WTC11 (cell line): ENCODE measurements around the gene OR5F1. TPM values are rescaled to one million over a fixed set of nuclear protein-coding genes. Genes with fewer than 3 reads are reported as not detected.

Experiments used
- ATAC-seq: fragments of 200-7000 bp; cut with Tn5 transposase; 2 replicates; pipeline ENCODE4 v1.10.0; 2021; ENCODE audit warnings: mild to moderate bottlenecking, moderate library complexity
- CTCF ChIA-PET: fragments of 300-600 bp; sonication (Branson Sonifier 250); formaldehyde crosslinking; loops from one replicate; lab custom pipeline; 2021; ENCODE audit warnings: antibody characterized with exemption; lab: Charles Lee
- POLR2A ChIA-PET: fragments of 350-600 bp; sonication (Branson Sonifier 250); formaldehyde crosslinking; loops from one replicate; lab custom pipeline; 2021; ENCODE audit warnings: antibody characterized with exemption; lab: Charles Lee
- DNase-seq: peaks from one replicate; pipeline ENCODE4 v3.0.0; 2021; ENCODE audit warnings: low spot score
- H3K27ac Mint-ChIP-seq: 2 replicates; pipeline ENCODE4 v1.8.0; 2021; ENCODE audit warnings: mixed read lengths
- H3K27me3 Mint-ChIP-seq: 2 replicates; pipeline ENCODE4 v1.8.0; 2021; ENCODE audit warnings: low read depth, mild to moderate bottlenecking, moderate library complexity, mixed read lengths
- H3K36me3 Mint-ChIP-seq: 2 replicates; pipeline ENCODE4 v1.8.0; 2021; ENCODE audit warnings: mixed read lengths
- H3K4me1 Mint-ChIP-seq: 2 replicates; pipeline ENCODE4 v1.8.0; 2022; ENCODE audit warnings: mixed read lengths
- H3K4me3 Mint-ChIP-seq: 2 replicates; pipeline ENCODE4 v1.8.0; 2021; ENCODE audit warnings: mild to moderate bottlenecking, moderate library complexity, mixed read lengths
- H3K9me3 Mint-ChIP-seq: 2 replicates; pipeline ENCODE4 v1.8.0; 2021; ENCODE audit warnings: mixed read lengths
- ARID4B ChIP-seq: sonication (generic); formaldehyde crosslinking; IDR thresholded peaks from 2 replicates; pipeline ENCODE4 v1.8.0; 2023; ENCODE audit warnings: missing genetic modification reagents, mild to moderate bottlenecking, borderline replicate concordance
- ATF1 ChIP-seq: sonication (generic); formaldehyde crosslinking; IDR thresholded peaks from 2 replicates; pipeline ENCODE4 v1.8.1; 2023; ENCODE audit warnings: mild to moderate bottlenecking, moderate library complexity, missing genetic modification reagents
- CBFB ChIP-seq: sonication (generic); formaldehyde crosslinking; IDR thresholded peaks from 2 replicates; pipeline ENCODE4 v1.8.1; 2022; ENCODE audit warnings: mild to moderate bottlenecking, low read depth, missing genetic modification reagents
- ETV6 ChIP-seq: sonication (generic); formaldehyde crosslinking; IDR thresholded peaks from 2 replicates; pipeline ENCODE4 v1.8.1; 2022; ENCODE audit warnings: mild to moderate bottlenecking, missing genetic modification reagents
- GTF2I ChIP-seq: fragments of 250-450 bp; sonication (Bioruptor Pico); conservative IDR thresholded peaks from 2 replicates; pipeline ENCODE4 v1.4.0; 2021; ENCODE audit warnings: mild to moderate bottlenecking
- KAT7 ChIP-seq: sonication (generic); formaldehyde crosslinking; IDR thresholded peaks from 2 replicates; pipeline ENCODE4 v1.8.1; 2023; ENCODE audit warnings: missing genetic modification reagents, mild to moderate bottlenecking, borderline replicate concordance
- MXD4 ChIP-seq: fragments of 250-450 bp; sonication (Bioruptor Pico); IDR thresholded peaks from 2 replicates; pipeline ENCODE4 v1.8.0; 2021; ENCODE audit warnings: mild to moderate bottlenecking, moderate library complexity, borderline replicate concordance
- NR1H2 ChIP-seq: sonication (generic); formaldehyde crosslinking; IDR thresholded peaks from 2 replicates; pipeline ENCODE4 v1.9.0; 2021; ENCODE audit warnings: mild to moderate bottlenecking, moderate library complexity, missing genetic modification reagents
- TCF7 ChIP-seq: sonication (generic); formaldehyde crosslinking; IDR thresholded peaks from 2 replicates; pipeline ENCODE4 v1.8.0; 2022; ENCODE audit warnings: mild to moderate bottlenecking, low read depth, missing genetic modification reagents, moderate library complexity
- USF1 ChIP-seq: sonication (generic); formaldehyde crosslinking; IDR thresholded peaks from 2 replicates; pipeline ENCODE4 v1.8.0; 2022; ENCODE audit warnings: mild to moderate bottlenecking, missing genetic modification reagents
- ZNF263 ChIP-seq: sonication (generic); formaldehyde crosslinking; IDR thresholded peaks from 2 replicates; pipeline ENCODE4 v1.8.1; 2022; ENCODE audit warnings: low read depth, mild to moderate bottlenecking, moderate library complexity, missing genetic modification reagents
- ZNF317 ChIP-seq: sonication (generic); formaldehyde crosslinking; IDR thresholded peaks from 2 replicates; pipeline ENCODE4 v1.8.1; 2023; ENCODE audit warnings: low read depth, mild to moderate bottlenecking, moderate library complexity, missing genetic modification reagents, borderline replicate concordance
- ZNF425 ChIP-seq: fragments of 250-450 bp; sonication (Bioruptor Pico); conservative IDR thresholded peaks from 2 replicates; pipeline ENCODE4 v1.9.0; 2021; ENCODE audit warnings: mild to moderate bottlenecking
- total RNA-seq: library from RNA; stranded (reverse); gene quantifications from 3 replicates; pipeline ENCODE4 v1.2.3, GENCODE V29; 2021
- TF ChIP-seq, protein P1 (sequence below): sonication (generic); formaldehyde crosslinking; conservative IDR thresholded peaks from 2 replicates; pipeline ENCODE4 v1.8.1; 2023; ENCODE audit warnings: mild to moderate bottlenecking, low read depth, missing genetic modification reagents, moderate library complexity
- TF ChIP-seq, protein P2 (sequence below): fragments of 250-450 bp; sonication (Bioruptor Pico); IDR thresholded peaks from 2 replicates; pipeline ENCODE4 v1.9.0; 2021; ENCODE audit warnings: mild to moderate bottlenecking, borderline replicate concordance

Gene OR5F1
- total RNA-seq, 1 experiment from 2014 or later: not detected

DNA sequence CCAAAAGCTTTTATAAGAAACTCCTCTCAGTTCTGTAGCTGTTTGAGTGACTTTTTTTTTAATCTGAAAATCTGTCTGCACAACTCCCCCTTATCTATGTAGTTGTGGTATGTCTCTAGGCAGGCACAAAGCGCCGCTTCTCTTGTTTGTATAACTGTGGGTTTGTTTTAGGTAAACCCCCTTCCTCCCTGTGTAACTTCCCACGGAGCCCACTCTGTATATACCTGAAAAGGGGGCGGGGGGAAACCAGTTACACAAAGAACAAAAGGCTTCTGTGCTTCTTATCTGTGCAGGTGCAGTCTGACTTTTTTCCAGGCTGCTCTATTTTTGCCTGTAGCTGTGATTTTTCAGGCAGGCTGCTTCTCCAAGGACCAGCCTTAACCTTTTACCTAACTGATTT lies 37.9 kb downstream of the OR5F1 start:
- TF ChIP-seq ZNF425 (no peak), KAT7 (CRISPR knock-in tag) (no peak), TCF7 (no peak), ARID4B (CRISPR knock-in tag) (no peak)
- TF ChIP-seq, protein P1, sequence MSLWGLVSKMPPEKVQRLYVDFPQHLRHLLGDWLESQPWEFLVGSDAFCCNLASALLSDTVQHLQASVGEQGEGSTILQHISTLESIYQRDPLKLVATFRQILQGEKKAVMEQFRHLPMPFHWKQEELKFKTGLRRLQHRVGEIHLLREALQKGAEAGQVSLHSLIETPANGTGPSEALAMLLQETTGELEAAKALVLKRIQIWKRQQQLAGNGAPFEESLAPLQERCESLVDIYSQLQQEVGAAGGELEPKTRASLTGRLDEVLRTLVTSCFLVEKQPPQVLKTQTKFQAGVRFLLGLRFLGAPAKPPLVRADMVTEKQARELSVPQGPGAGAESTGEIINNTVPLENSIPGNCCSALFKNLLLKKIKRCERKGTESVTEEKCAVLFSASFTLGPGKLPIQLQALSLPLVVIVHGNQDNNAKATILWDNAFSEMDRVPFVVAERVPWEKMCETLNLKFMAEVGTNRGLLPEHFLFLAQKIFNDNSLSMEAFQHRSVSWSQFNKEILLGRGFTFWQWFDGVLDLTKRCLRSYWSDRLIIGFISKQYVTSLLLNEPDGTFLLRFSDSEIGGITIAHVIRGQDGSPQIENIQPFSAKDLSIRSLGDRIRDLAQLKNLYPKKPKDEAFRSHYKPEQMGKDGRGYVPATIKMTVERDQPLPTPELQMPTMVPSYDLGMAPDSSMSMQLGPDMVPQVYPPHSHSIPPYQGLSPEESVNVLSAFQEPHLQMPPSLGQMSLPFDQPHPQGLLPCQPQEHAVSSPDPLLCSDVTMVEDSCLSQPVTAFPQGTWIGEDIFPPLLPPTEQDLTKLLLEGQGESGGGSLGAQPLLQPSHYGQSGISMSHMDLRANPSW (CRISPR knock-in tag): no peak
- POLR2A ChIA-PET: no interaction called here
- DNase-seq (no peak), ATAC-seq (no peak)
- CTCF ChIA-PET: no interaction called here
- Mint-ChIP-seq H3K27me3 (no peaks in the 10 kb centered on the region), H3K4me3 (no peak overlapping the region), H3K27ac (no peak overlapping the region), H3K36me3 (peaks cover 15% of the 10 kb centered on the region), H3K9me3 (peaks cover 18% of the 10 kb centered on the region), H3K4me1 (no peaks in the 10 kb centered on the region; the same call in 1 of the 2 replicates)

GRCh38 chr11:55949330-55949729 lies 45.1 kb downstream of the OR5F1 start:
- ChIA-PET CTCF (interaction anchor here (0.5 kb wide), 1 partner anchor 125 kb away, joined by 3 read pairs; no protein-coding TSS in a partner anchor), POLR2A (no interaction called here)
- Mint-ChIP-seq H3K4me1 (peaks cover 9% of the 10 kb centered on the region), H3K27me3 (no peaks in the 10 kb centered on the region), H3K4me3 (no peak overlapping the region), H3K36me3 (peaks cover 8% of the 10 kb centered on the region), H3K27ac (no peak overlapping the region), H3K9me3 (peaks cover 34% of the 10 kb centered on the region)
- DNase-seq: no peak
- no peak for ATAC-seq
- TF ChIP-seq ATF1: no peak
- TF ChIP-seq KAT7 (CRISPR knock-in tag): no peak
- no peak for TF ChIP-seq ARID4B (CRISPR knock-in tag)
- no peak for TF ChIP-seq ZNF263
- TF ChIP-seq GTF2I (CRISPR knock-in tag): no peak
- TF ChIP-seq ETV6: no peak
- TF ChIP-seq ZNF317 (CRISPR knock-in tag): no peak
- TF ChIP-seq NR1H2 (CRISPR knock-in tag): no peak
- TF ChIP-seq USF1 (CRISPR knock-in tag): no peak
- TF ChIP-seq, protein P2, sequence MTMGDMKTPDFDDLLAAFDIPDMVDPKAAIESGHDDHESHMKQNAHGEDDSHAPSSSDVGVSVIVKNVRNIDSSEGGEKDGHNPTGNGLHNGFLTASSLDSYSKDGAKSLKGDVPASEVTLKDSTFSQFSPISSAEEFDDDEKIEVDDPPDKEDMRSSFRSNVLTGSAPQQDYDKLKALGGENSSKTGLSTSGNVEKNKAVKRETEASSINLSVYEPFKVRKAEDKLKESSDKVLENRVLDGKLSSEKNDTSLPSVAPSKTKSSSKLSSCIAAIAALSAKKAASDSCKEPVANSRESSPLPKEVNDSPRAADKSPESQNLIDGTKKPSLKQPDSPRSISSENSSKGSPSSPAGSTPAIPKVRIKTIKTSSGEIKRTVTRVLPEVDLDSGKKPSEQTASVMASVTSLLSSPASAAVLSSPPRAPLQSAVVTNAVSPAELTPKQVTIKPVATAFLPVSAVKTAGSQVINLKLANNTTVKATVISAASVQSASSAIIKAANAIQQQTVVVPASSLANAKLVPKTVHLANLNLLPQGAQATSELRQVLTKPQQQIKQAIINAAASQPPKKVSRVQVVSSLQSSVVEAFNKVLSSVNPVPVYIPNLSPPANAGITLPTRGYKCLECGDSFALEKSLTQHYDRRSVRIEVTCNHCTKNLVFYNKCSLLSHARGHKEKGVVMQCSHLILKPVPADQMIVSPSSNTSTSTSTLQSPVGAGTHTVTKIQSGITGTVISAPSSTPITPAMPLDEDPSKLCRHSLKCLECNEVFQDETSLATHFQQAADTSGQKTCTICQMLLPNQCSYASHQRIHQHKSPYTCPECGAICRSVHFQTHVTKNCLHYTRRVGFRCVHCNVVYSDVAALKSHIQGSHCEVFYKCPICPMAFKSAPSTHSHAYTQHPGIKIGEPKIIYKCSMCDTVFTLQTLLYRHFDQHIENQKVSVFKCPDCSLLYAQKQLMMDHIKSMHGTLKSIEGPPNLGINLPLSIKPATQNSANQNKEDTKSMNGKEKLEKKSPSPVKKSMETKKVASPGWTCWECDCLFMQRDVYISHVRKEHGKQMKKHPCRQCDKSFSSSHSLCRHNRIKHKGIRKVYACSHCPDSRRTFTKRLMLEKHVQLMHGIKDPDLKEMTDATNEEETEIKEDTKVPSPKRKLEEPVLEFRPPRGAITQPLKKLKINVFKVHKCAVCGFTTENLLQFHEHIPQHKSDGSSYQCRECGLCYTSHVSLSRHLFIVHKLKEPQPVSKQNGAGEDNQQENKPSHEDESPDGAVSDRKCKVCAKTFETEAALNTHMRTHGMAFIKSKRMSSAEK: no peak
- TF ChIP-seq CBFB (CRISPR knock-in tag): no peak
- no peak for TF ChIP-seq MXD4 (CRISPR knock-in tag)
